ENCODE results near the gene STEAP1B.
A peak's percentile ranks its signal among the peaks of the same experiment; 100 is the strongest.

Gene STEAP1B

GRCh38 chr7:22429386-22429785 is 70.6 kb downstream of the STEAP1B start:
- no peak overlapping the region for H3K27ac ChIP-seq (ENCODE audit: low read depth, low read length, severe bottlenecking)
- H3K36me3 ChIP-seq (ENCODE audit: control insufficient read depth, insufficient read depth, low read length), result no peaks in the 10 kb centered on the region
- WGBS, 2 experiments (ENCODE audit: insufficient coverage in 2 of 2), result no CpG with 5 or more reads among the region's 2 CpGs
- H3K4me3 ChIP-seq (ENCODE audit: extremely low read depth, insufficient read depth, low read length, poor library complexity, severe bottlenecking), result no peak overlapping the region
- no peaks in the 10 kb centered on the region for H3K9me3 ChIP-seq (ENCODE audit: control insufficient read depth, low read length)
- peaks cover 18% of the 10 kb centered on the region for H3K4me1 ChIP-seq (ENCODE audit: control insufficient read depth, insufficient read depth, low read length, poor library complexity, severe bottlenecking)

GRCh38 chr7:22427855-22428254 is 72.1 kb downstream of the STEAP1B start:
- Histone ChIP-seq H3K9me3 (ENCODE audit: control insufficient read depth, low read length) (no peaks in the 10 kb centered on the region), H3K4me3 (ENCODE audit: extremely low read depth, insufficient read depth, low read length, poor library complexity, severe bottlenecking) (no peak overlapping the region), H3K36me3 (ENCODE audit: control insufficient read depth, insufficient read depth, low read length) (no peaks in the 10 kb centered on the region), H3K27ac (ENCODE audit: low read depth, low read length, severe bottlenecking) (no peak overlapping the region), H3K4me1 (ENCODE audit: control insufficient read depth, insufficient read depth, low read length, poor library complexity, severe bottlenecking) (peaks cover 5% of the 10 kb centered on the region)
- 100% methylated on average over 1 to 2 of the region's 2 CpGs for WGBS, 2 experiments (ENCODE audit: insufficient coverage in 2 of 2)

GRCh38 chr7:22427104-22427503 is 72.9 kb downstream of the STEAP1B start:
- no peaks in the 10 kb centered on the region for H3K9me3 ChIP-seq (ENCODE audit: control insufficient read depth, low read length)
- WGBS, 2 experiments (ENCODE audit: insufficient coverage in 2 of 2), result 73 to 91% methylated on average over 3 of the region's 3 CpGs
- H3K27ac ChIP-seq (ENCODE audit: low read depth, low read length, severe bottlenecking), result no peak overlapping the region
- no peaks in the 10 kb centered on the region for H3K36me3 ChIP-seq (ENCODE audit: control insufficient read depth, insufficient read depth, low read length)
- H3K4me3 ChIP-seq (ENCODE audit: extremely low read depth, insufficient read depth, low read length, poor library complexity, severe bottlenecking), result no peak overlapping the region
- H3K4me1 ChIP-seq (ENCODE audit: control insufficient read depth, insufficient read depth, low read length, poor library complexity, severe bottlenecking), result no peaks in the 10 kb centered on the region

GRCh38 chr7:22426463-22427094 is 73.4 kb downstream of the STEAP1B start:
- Histone ChIP-seq H3K9me3 (ENCODE audit: control insufficient read depth, low read length) (no peaks in the 10 kb centered on the region), H3K36me3 (ENCODE audit: control insufficient read depth, insufficient read depth, low read length) (no peaks in the 10 kb centered on the region), H3K27ac (ENCODE audit: low read depth, low read length, severe bottlenecking) (no peak overlapping the region), H3K4me1 (ENCODE audit: control insufficient read depth, insufficient read depth, low read length, poor library complexity, severe bottlenecking) (no peaks in the 10 kb centered on the region), H3K4me3 (ENCODE audit: extremely low read depth, insufficient read depth, low read length, poor library complexity, severe bottlenecking) (no peak overlapping the region)
- WGBS, 2 experiments (ENCODE audit: insufficient coverage in 2 of 2), result 81 to 92% methylated on average over 2 to 3 of the region's 4 CpGs

GRCh38 chr7:22425361-22425760 is 74.6 kb downstream of the STEAP1B start:
- 88 to 100% methylated on average over 1 of the region's 1 CpG for WGBS, 2 experiments (ENCODE audit: insufficient coverage in 2 of 2)
- no peaks in the 10 kb centered on the region for H3K4me1 ChIP-seq (ENCODE audit: control insufficient read depth, insufficient read depth, low read length, poor library complexity, severe bottlenecking)

GRCh38 chr7:22422831-22423615 is 77.0 kb downstream of the STEAP1B start:
- no peaks in the 10 kb centered on the region for H3K36me3 ChIP-seq (ENCODE audit: control insufficient read depth, insufficient read depth, low read length)
- no peak overlapping the region for H3K27ac ChIP-seq (ENCODE audit: low read depth, low read length, severe bottlenecking)
- 81 to 88% methylated on average over 3 to 4 of the region's 7 CpGs for WGBS, 2 experiments (ENCODE audit: insufficient coverage in 2 of 2)
- H3K9me3 ChIP-seq (ENCODE audit: control insufficient read depth, low read length), result no peaks in the 10 kb centered on the region
- no peaks in the 10 kb centered on the region for H3K4me1 ChIP-seq (ENCODE audit: control insufficient read depth, insufficient read depth, low read length, poor library complexity, severe bottlenecking)
- no peak overlapping the region for H3K4me3 ChIP-seq (ENCODE audit: extremely low read depth, insufficient read depth, low read length, poor library complexity, severe bottlenecking)

More at GRCh38 chr7:22425361-22425760, 74.6 kb downstream of the STEAP1B start:
- no peak overlapping the region for H3K27ac ChIP-seq (ENCODE audit: low read depth, low read length, severe bottlenecking)
- H3K9me3 ChIP-seq (ENCODE audit: control insufficient read depth, low read length), result no peaks in the 10 kb centered on the region
- H3K36me3 ChIP-seq (ENCODE audit: control insufficient read depth, insufficient read depth, low read length), result no peaks in the 10 kb centered on the region
- H3K4me3 ChIP-seq (ENCODE audit: extremely low read depth, insufficient read depth, low read length, poor library complexity, severe bottlenecking), result no peak overlapping the region

- Histone ChIP-seq H3K4me3 (ENCODE audit: extremely low read depth, insufficient read depth, low read length, poor library complexity, severe bottlenecking) (no peak overlapping the region), H3K36me3 (ENCODE audit: control insufficient read depth, insufficient read depth, low read length) (no peaks in the 10 kb centered on the region), H3K4me1 (ENCODE audit: control insufficient read depth, insufficient read depth, low read length, poor library complexity, severe bottlenecking) (no peaks in the 10 kb centered on the region), H3K27ac (ENCODE audit: low read depth, low read length, severe bottlenecking) (no peak overlapping the region), H3K9me3 (ENCODE audit: control insufficient read depth, low read length) (no peaks in the 10 kb centered on the region)
- 86 to 95% methylated on average over 2 of the region's 2 CpGs for WGBS, 2 experiments (ENCODE audit: insufficient coverage in 2 of 2)
These were observed 78.9 kb downstream of the STEAP1B start for GRCh38 chr7:22420973-22421635.

GRCh38 chr7:22420008-22420407 is 80.0 kb downstream of the STEAP1B start:
- no peaks in the 10 kb centered on the region for H3K9me3 ChIP-seq (ENCODE audit: control insufficient read depth, low read length)
- H3K36me3 ChIP-seq (ENCODE audit: control insufficient read depth, insufficient read depth, low read length), result no peaks in the 10 kb centered on the region
- H3K4me3 ChIP-seq (ENCODE audit: extremely low read depth, insufficient read depth, low read length, poor library complexity, severe bottlenecking), result no peak overlapping the region
- 88 to 100% methylated on average over 1 to 2 of the region's 2 CpGs for WGBS, 2 experiments (ENCODE audit: insufficient coverage in 2 of 2)
- H3K27ac ChIP-seq (ENCODE audit: low read depth, low read length, severe bottlenecking), result no peak overlapping the region
- H3K4me1 ChIP-seq (ENCODE audit: control insufficient read depth, insufficient read depth, low read length, poor library complexity, severe bottlenecking), result no peaks in the 10 kb centered on the region

GRCh38 chr7:22419488-22419887 is 80.5 kb downstream of the STEAP1B start:
- Histone ChIP-seq H3K9me3 (ENCODE audit: control insufficient read depth, low read length) (no peaks in the 10 kb centered on the region), H3K4me3 (ENCODE audit: extremely low read depth, insufficient read depth, low read length, poor library complexity, severe bottlenecking) (no peak overlapping the region), H3K4me1 (ENCODE audit: control insufficient read depth, insufficient read depth, low read length, poor library complexity, severe bottlenecking) (no peaks in the 10 kb centered on the region), H3K36me3 (ENCODE audit: control insufficient read depth, insufficient read depth, low read length) (no peaks in the 10 kb centered on the region), H3K27ac (ENCODE audit: low read depth, low read length, severe bottlenecking) (no peak overlapping the region)
- WGBS, 2 experiments (ENCODE audit: insufficient coverage in 2 of 2), result 96 to 97% methylated on average over 5 to 6 of the region's 7 CpGs

- no peaks in the 10 kb centered on the region for H3K4me1 ChIP-seq (ENCODE audit: control insufficient read depth, insufficient read depth, low read length, poor library complexity, severe bottlenecking)
- H3K4me3 ChIP-seq (ENCODE audit: extremely low read depth, insufficient read depth, low read length, poor library complexity, severe bottlenecking), result no peak overlapping the region
- H3K27ac ChIP-seq (ENCODE audit: low read depth, low read length, severe bottlenecking), result peak overlapping the region; percentile 73
- no peaks in the 10 kb centered on the region for H3K9me3 ChIP-seq (ENCODE audit: control insufficient read depth, low read length)
- no peaks in the 10 kb centered on the region for H3K36me3 ChIP-seq (ENCODE audit: control insufficient read depth, insufficient read depth, low read length)
- WGBS, 2 experiments (ENCODE audit: insufficient coverage in 2 of 2), result 68 to 71% methylated on average over 3 of the region's 6 CpGs
These were observed 81.5 kb downstream of the STEAP1B start for GRCh38 chr7:22418251-22419046.

Measured in mesodermal cell (in vitro differentiated cells).